Measurements from ENCODE around the gene IGF2BP2.

Gene IGF2BP2

DNA sequence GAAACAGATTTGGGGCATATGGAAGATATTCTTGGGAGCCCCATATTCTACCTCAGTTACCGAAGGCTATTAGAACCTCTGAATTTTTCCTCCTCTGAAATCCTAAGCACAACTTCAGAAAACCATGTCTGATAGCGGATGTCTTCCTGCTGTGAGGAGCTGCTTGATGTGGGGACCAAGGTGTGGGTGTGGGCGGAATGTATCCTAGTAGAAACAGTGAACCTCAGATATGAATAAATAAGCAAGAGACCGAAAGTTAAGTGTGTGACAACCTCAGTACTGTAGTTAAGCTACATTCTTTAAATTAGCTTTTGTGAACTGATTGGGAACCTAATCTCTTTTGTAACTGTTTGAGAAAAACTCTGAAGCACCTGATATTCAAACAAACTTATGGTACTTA lies 191.8 kb downstream of the IGF2BP2 start:
- Histone ChIP-seq H3K27ac (no peak overlapping the region), H3K27me3 (no peaks in the 10 kb centered on the region), H3K4me3 (ENCODE audit: low read depth in 1 of 2, low read length in 1 of 2) (no peak overlapping the region), H3K9me3 (no peaks in the 10 kb centered on the region), H3K36me3 (peaks cover 45% of the 10 kb centered on the region), H3K4me1 (ENCODE audit: control insufficient read depth in 1 of 2, insufficient read depth in 1 of 2, low read depth in 1 of 2, low read length in 1 of 2) (peaks cover 16 to 17% of the 10 kb centered on the region in 2 experiments)
- TF ChIP-seq, protein P1, sequence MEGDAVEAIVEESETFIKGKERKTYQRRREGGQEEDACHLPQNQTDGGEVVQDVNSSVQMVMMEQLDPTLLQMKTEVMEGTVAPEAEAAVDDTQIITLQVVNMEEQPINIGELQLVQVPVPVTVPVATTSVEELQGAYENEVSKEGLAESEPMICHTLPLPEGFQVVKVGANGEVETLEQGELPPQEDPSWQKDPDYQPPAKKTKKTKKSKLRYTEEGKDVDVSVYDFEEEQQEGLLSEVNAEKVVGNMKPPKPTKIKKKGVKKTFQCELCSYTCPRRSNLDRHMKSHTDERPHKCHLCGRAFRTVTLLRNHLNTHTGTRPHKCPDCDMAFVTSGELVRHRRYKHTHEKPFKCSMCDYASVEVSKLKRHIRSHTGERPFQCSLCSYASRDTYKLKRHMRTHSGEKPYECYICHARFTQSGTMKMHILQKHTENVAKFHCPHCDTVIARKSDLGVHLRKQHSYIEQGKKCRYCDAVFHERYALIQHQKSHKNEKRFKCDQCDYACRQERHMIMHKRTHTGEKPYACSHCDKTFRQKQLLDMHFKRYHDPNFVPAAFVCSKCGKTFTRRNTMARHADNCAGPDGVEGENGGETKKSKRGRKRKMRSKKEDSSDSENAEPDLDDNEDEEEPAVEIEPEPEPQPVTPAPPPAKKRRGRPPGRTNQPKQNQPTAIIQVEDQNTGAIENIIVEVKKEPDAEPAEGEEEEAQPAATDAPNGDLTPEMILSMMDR (IDR thresholded peaks at IDR 0.05), result no peak

DNA sequence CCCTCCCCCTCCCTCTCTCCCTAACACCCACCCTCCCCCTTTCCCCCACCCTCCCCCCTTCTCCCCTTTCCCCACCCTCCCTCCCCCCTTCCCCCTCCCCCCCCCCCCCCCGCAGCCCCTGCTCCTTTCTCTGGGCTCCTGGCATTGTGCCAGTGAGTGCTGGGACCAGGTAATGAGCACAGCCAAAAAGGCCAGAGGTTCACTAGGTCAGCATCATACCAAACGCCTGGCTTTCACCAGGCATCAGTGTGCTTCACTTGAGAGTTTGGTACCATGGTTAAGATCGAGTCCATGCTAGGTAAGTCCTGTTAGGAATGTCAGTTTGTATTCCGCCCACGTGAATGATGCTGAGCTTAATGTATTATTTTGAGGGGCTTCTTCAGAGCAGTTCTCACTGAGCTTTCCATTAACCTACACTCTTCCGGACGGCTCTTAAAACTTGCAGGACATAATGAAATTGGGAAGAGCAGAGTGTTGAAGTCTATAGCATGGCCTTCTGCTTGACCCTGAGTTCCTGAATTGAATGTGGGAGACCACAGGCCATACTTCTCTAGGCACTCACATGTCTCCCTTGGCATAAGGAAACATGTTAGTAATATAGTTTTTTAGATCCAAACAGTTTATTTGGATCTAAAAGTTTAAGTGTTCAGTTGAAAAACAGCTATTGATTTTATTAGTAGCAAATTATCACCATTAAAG lies 193.2 kb downstream of the IGF2BP2 start:
- Histone ChIP-seq H3K27me3 (no peaks in the 10 kb centered on the region), H3K36me3 (peaks cover 59% of the 10 kb centered on the region), H3K9me3 (no peaks in the 10 kb centered on the region), H3K4me1 (ENCODE audit: control insufficient read depth in 1 of 2, insufficient read depth in 1 of 2, low read depth in 1 of 2, low read length in 1 of 2) (peaks cover 16 to 17% of the 10 kb centered on the region in 2 experiments), H3K4me3 (ENCODE audit: low read depth in 1 of 2, low read length in 1 of 2) (no peak overlapping the region), H3K27ac (no peak overlapping the region)
- TF ChIP-seq, protein P1 (IDR thresholded peaks at IDR 0.05), result no peak

DNA sequence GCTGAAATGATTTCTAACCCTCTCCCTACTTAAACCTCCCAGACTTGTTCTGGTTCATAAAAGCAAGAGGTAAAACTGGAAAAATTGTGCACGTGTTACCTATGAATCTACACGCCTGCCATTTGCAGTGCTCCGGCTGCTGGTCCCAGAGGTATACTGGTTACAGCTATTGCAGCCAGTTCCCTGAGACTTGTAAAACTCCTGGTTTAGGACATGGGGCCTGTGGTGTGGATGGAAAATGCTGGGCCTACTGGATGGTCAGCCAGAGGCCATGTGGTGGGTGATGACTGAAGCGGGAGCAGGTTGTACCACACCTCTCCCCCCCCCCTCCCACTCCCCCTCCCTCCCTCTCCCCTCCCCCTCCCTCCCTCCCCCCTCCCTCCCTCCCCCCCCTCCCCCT lies 193.7 kb downstream of the IGF2BP2 start:
- Histone ChIP-seq H3K27me3 (no peaks in the 10 kb centered on the region), H3K4me1 (ENCODE audit: control insufficient read depth in 1 of 2, insufficient read depth in 1 of 2, low read depth in 1 of 2, low read length in 1 of 2) (peaks cover 16 to 17% of the 10 kb centered on the region in 2 experiments), H3K36me3 (peaks cover 64% of the 10 kb centered on the region), H3K4me3 (ENCODE audit: low read depth in 1 of 2, low read length in 1 of 2) (no peak overlapping the region), H3K27ac (peak overlapping the region; percentile 63), H3K9me3 (no peaks in the 10 kb centered on the region)
- TF ChIP-seq, protein P1 (IDR thresholded peaks at IDR 0.05), result no peak

DNA sequence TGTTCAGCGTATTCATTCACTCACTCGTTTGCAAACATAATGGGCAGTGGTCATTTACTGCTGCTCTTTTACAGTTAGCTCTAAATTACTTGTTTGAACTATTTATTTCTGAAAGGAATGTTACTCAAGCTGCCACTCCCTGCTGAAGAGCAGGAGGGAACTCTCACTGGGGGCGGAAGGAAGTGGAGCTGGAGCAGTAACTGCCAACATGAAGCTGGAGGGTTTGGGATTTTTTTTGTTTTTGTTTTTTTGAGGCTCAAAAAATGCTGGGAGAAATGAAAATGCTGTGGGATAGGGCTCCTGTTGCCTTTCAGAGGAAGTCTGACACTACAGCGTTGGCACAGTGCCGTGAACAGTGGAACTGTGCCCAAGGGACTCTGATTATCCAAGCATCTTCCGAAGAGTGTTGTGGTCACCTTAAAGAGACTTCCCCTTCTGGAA lies 194.6 kb downstream of the IGF2BP2 start:
- peaks cover 73% of the 10 kb centered on the region for H3K36me3 ChIP-seq
- H3K27me3 ChIP-seq, result no peaks in the 10 kb centered on the region
- TF ChIP-seq, protein P1 (IDR thresholded peaks at IDR 0.05), result no peak
- H3K4me3 ChIP-seq (ENCODE audit: low read depth in 1 of 2, low read length in 1 of 2), result no peak overlapping the region
- H3K27ac ChIP-seq, result peak overlapping the region; percentile 63
- H3K4me1 ChIP-seq (ENCODE audit: control insufficient read depth in 1 of 2, insufficient read depth in 1 of 2, low read depth in 1 of 2, low read length in 1 of 2), result peaks cover 16 to 17% of the 10 kb centered on the region in 2 experiments
- H3K9me3 ChIP-seq, result no peaks in the 10 kb centered on the region

DNA sequence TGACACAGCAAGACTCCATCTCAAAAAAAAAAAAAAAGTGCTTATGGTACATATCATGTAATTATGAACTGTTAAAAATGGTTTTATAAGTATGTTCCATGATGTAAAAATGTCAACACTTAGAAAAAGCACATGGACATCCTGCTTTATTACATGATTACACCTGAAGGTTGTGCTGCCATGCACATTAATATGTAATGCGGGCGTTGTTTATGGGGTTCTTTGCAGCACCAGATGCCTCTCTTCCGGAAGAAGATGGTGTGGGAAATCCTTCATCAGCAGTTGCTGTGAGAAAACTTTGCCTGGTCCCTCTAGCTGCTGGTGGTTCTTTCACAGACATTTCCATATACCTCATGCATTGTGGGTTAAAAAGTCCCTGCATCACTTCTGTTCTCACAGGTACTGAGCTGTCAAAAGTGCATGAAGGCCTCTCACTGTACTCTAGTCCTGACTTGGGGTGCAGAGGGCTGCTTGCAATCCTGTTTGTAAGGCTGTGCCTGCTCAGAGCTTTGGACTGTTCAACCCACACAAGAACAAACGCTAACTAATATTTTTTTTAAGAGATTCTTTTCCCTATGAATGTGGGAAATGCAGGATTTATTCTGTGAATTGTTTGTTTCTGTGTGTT lies 195.2 kb downstream of the IGF2BP2 start:
- H3K27me3 ChIP-seq, result no peaks in the 10 kb centered on the region
- H3K27ac ChIP-seq, result peak overlapping the region; percentile 63
- H3K36me3 ChIP-seq, result peaks cover 78% of the 10 kb centered on the region
- no peak overlapping the region for H3K4me3 ChIP-seq (ENCODE audit: low read depth in 1 of 2, low read length in 1 of 2)
- no peaks in the 10 kb centered on the region for H3K9me3 ChIP-seq
- H3K4me1 ChIP-seq (ENCODE audit: control insufficient read depth in 1 of 2, insufficient read depth in 1 of 2, low read depth in 1 of 2, low read length in 1 of 2), result peaks cover 16 to 17% of the 10 kb centered on the region in 2 experiments
- TF ChIP-seq, protein P1 (IDR thresholded peaks at IDR 0.05), result no peak

All from neutrophil (primary cell).